NCI-H2081 treated with DMSO at 0.1 percent for 48 hours (cell line): ENCODE results near the gene PALLD.

ENCODE experiments used
- DNase-seq: peaks from one replicate; lab custom pipeline; 2025; lab: John Stamatoyannopoulos, UW

PALLD gene

GRCh38 chr4:168831919-168832762 lies 335.3 kb downstream of the PALLD start:
- DNase-seq, result no peak

- DNase-seq, result no peak
Measured at GRCh38 chr4:168832763-168833575, 336.1 kb downstream of the PALLD start.

GRCh38 chr4:168833881-168834280 lies 337.0 kb downstream of the PALLD start:
- DNase-seq, result no peak

GRCh38 chr4:168835880-168836454 lies 339.1 kb downstream of the PALLD start:
- no peak for DNase-seq

GRCh38 chr4:168836490-168836889 lies 339.6 kb downstream of the PALLD start:
- DNase-seq, result no peak

GRCh38 chr4:168837922-168838321 lies 341.1 kb downstream of the PALLD start:
- DNase-seq, result no peak

- DNase-seq, result no peak
Measured at GRCh38 chr4:168839758-168840391, 343.0 kb downstream of the PALLD start.

GRCh38 chr4:168840392-168840763 lies 343.5 kb downstream of the PALLD start:
- DNase-seq, result no peak

GRCh38 chr4:168841000-168841671 lies 344.3 kb downstream of the PALLD start:
- DNase-seq, result no peak

- DNase-seq, result no peak
Measured at GRCh38 chr4:168841672-168842019, 344.8 kb downstream of the PALLD start.

- DNase-seq, result no peak
Measured at GRCh38 chr4:168842186-168842585, 345.3 kb downstream of the PALLD start.

- DNase-seq, result no peak
Measured at GRCh38 chr4:168843635-168844034, 346.8 kb downstream of the PALLD start.

- no peak for DNase-seq
Measured at GRCh38 chr4:168844353-168845049, 347.6 kb downstream of the PALLD start.

GRCh38 chr4:168845897-168846296 lies 349.0 kb downstream of the PALLD start:
- DNase-seq, result no peak

GRCh38 chr4:168846414-168846813 lies 349.6 kb downstream of the PALLD start:
- no peak for DNase-seq

GRCh38 chr4:168847771-168848502 lies 351.1 kb downstream of the PALLD start:
- no peak for DNase-seq

GRCh38 chr4:168849030-168849675 lies 352.3 kb downstream of the PALLD start:
- DNase-seq, result no peak

- DNase-seq, result no peak
Measured at GRCh38 chr4:168849997-168850396, 353.1 kb downstream of the PALLD start.

- DNase-seq, result no peak
Measured at GRCh38 chr4:168852387-168852786, 355.5 kb downstream of the PALLD start.
